SK-MEL-5 (cell line): ENCODE results near the gene PHACTR3. TPM values are rescaled to one million over a fixed set of nuclear protein-coding genes. Genes with fewer than 3 reads are reported as not detected.

Experiments used
- DNase-seq: peaks from one replicate; pipeline ENCODE4 v3.0.0-alpha.2; 2016; ENCODE audit warnings: low read depth, low spot score
- in situ Hi-C: cut with HindIII; loops from 2 replicates; pipeline ENCODE4 v1.10.0; 2016; ENCODE audit warnings: low sequenced_read_pairs, high pct_unique_total_duplicates, low pct_unique_long_range_greater_than_20kb
- total RNA-seq: library from RNA; depleted of rRNA; stranded (reverse); fragments of >200 nt; shearing (Covaris generic); gene quantifications from 2 replicates; pipeline ENCODE4 v1.2.3, GENCODE V29; 2014

PHACTR3 gene
- total RNA-seq, 1 experiment from 2014 or later: not detected

DNA sequence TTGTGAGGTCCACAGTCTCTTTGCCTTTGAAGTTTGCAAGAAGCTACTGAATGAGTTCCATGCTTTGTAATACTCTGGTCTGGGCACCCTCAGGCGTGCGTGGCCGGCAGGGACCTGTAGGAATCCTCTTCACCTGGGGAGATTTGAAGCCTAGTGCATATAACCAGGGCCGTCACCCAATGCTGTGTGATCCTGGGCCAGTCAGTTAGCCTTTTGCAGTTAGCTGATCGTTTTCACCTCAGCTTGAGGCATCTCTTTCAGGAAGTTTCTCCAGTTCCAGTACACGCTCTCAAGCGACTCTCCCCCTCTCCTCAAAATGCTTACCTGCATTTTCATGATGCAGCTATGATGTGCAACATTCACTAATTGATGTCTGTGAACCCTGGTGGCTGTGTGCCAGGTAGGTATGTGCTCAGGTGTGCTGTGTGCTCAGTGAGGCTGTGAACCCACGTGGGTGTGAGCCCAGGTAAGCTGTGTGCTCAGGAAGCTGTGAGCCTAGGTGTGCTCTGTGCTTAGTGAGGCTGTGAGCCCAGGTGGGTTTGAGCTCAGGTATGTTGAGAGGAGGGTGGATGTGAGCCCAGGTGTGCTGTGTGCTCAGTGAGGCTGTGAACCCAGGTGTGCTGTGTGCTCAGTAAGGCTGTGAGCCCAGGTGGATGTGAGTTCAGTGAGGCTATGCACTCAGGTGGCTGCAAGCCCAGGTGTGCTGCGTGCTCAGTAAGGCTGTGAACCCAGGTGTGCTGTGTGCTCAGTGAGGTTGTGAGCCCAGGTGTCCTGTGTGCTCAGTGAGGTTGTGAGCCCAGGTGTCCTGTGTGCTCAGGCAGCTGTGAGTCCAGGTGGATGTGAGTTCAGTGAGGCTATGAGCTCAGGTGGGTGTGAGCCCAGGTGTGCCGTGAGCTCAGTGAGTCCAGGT, 120.4 kb downstream of the PHACTR3 start:
- in situ Hi-C loops: no loop called here
- DNase-seq: no peak

DNA sequence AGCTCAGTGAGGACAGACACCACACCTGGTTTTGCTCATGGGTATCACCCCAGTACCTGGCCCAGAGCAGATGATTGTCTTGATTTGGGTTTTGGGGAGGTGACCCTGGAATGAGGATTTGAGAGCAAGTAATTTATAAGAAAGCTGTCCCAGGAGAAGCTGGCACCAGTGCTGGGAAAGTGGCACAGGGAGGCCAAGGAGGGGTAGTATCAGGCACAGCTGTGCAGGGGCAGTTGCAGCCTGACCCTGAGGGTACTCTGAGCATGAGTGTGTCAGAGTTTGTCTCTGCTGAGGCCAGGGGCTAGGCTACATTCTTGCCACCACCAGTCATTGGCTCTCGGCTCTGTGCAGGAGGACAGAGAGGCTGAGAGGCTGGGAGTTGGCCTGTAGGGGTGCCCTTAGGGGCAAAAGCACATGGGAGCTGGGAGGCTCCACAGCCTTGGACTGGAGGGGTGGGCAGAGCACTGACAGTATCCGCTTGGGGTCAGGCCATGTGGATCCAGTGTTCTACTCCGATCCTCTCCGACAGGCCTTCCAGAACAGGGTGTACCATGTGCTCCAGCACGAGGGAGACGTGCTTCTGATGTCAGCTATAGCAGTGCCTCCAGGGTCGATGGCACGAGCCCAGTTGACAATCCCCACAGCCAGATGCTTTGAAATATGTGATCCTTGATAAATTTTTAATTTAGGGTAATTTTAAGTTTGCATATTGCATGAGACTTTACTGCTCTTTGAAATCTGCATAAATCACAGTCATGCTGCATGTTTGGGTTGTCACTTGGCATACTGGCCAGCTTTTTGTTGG, 121.3 kb downstream of the PHACTR3 start:
- no peak for DNase-seq
- in situ Hi-C loops: no loop called here

DNA sequence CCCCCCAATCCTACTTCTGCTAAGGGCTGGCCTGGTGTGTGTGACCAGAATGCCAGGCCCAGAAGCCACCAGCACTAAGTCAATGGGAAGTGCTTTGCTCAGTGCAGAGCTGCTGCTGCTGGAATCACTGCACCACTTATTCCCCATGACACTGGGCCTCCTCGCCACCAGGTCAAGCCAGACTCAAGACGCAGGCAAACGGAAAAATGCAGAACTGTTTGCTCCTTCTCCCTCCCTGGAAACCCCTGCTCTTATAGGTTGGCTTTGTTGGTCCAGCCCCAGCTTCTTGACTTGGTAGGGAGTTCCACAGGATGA, 121.9 kb downstream of the PHACTR3 start:
- in situ Hi-C loops: no loop called here
- DNase-seq: no peak

DNA sequence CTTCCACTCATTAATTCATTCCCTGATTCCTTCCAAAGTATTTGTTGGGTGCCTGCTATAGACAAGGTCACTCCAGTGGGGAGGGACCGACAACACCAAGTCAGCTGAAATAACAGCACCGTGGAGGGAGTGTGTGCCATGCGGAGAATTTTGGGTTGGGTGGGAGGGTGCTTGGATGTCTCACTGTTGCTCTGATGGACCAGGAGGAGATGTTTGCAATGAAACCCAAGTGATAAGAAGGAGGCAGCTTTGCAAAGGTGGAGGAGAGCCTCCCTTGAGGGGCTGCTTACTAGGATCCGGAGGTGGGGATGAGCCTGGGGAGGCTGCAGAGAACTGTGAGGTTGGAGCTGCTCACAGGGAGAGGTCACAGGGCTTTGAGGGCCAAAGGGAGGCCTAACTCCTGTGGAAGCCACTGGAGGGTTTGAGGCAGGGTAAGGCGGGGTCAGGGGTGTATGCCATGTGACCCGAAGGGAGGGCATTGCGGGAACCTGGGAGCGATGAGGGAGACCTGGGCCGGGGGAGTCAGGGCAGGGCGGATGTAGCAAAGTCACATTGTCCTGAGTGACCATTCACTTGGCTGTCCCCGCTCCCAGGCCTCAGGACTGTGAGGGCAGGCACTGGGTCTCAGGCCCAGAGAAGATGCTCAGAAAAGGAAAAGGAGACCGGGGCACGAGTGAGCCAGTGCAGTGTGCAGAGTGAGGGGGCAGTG, 124.5 kb downstream of the PHACTR3 start:
- DNase-seq: no peak
- in situ Hi-C loops: no loop called here

DNA sequence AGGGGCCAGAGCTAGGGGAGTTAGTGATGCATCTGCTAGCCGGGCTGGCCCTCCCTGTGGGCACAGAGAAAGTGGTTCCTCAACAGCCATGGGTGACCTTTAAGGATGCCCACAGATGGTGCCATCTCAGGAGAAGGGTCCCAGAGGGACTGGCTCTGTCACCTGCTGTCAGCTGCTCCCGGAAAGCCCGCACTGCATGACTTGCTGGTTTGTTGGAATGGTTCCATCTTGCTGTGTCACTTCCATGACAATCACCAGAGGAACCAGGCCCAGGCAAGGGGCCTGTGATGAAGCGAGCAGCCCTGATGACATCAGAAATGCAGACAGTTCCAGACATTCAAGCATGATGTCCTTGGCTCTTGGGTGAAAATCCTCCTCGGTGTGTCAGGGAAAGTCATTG, 125.2 kb downstream of the PHACTR3 start:
- in situ Hi-C loops: no loop called here
- no peak for DNase-seq

DNA sequence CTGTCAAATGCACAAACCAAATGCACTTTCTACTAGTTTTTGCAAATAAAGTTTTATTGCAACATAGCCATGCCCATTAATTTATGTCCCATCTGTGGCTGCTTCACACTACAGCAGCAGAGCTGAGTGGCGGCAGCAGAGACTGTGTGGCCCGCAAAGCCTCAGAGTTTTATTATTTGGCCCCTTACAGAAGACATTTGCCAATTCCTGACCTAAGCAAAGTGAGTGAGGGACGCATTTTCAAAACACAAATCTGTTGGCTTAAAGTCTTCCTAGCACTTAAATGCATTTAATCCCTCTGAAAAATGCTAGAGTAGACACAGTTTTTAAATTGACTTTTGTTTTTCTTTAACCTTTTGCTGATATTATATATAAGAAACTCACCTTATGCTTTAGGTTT, 126.4 kb downstream of the PHACTR3 start:
- in situ Hi-C loops: no loop called here
- no peak for DNase-seq

DNA sequence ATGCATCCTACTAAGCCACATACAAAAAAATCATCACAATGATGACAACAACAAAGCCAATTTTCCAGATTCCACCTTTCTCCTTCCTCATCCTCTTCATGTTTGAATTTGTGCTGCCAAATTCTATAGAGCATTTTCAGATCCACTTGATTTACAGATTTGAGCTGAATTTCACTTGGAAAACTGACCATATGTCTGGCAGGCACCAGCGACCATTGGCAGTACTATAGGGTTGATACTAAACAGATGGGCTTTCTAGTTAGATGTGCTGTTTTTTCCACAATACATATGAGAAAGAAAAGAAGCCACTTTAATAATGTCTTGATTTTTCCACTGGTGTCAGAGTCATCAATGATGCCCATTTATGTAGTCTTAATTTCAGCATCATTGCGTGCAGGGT, 127.0 kb downstream of the PHACTR3 start:
- DNase-seq: no peak

DNA sequence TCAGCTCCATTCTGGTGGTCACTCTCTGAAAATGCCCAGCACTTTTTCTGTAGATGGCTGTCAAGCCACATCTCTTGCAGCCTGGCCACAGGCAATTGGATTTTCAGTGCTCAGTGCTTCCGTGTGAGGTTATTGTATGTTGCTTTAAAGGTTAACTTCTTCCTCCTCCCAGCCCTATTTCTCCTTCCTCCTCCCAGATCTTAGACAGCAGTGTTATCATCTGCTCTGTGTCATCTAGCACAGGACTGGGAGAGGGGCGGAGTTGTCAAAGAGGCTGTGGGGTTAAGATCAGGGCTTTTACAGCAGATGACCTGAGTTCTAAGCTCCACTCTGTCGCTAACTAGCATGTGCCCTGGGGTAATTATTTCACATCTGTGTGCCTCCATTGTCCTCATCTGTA, 129.0 kb downstream of the PHACTR3 start:
- in situ Hi-C loops: no loop called here
- DNase-seq: no peak

More for the DNA sequence above, 127.0 kb downstream of the PHACTR3 start:
- in situ Hi-C loops: no loop called here

DNA sequence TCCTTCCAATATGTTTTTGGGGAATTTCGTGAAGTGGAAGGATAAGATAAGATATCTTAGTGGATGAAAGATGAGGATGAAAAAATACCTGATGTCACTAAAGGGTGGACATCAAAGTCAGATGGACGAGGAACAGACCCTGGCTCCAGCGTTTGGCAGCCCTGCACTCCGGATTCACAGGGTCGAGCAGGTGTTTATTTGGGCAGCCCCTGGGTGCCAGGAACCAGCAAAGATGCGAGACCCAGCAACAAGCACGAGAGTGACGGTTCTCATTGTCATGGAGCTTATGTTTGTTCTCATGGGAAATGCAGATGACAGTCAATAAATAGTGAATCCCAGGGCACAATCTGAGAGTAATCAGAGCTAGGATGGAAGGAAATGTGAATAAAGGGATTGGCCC, 131.1 kb downstream of the PHACTR3 start:
- DNase-seq: no peak
- in situ Hi-C loops: no loop called here

DNA sequence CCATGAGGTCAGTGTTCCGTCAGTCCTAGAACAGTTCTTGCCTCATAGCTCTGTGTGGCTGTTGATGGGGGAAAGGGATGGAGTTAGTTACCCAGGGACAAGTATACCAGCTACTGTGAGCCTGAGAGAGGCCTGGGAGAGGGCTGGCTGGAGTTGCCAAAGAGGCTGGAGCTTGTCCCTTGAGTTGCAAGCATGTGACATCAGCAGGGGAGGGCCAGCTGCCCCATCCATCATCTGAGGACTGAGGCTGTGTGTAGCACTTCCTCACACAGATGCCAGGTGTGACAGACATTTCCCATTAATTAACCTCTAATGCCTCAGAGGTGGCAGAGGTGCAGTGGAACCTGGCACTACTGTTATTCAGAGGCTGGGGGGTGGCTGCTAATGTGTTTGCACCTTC, 131.6 kb downstream of the PHACTR3 start:
- DNase-seq: no peak
- in situ Hi-C loops: no loop called here

DNA sequence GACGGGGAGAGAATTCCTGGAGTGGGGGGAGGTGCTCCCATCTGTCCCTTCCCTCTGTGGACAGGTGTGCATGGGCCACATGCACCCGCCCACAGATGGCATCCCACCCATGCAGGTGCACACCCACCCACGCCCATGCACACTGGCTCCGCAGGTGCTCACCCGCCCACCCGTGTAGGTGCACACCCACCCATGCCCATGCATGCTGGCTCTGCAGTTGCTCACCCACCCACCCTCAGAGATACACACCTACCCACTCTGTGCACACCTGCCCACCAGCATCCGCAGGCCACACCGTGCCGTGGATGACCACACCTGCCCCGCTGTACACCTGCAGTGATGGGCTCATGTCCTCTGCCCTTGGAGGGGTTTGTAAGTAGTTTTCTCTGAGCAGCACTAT, 132.0 kb downstream of the PHACTR3 start:
- DNase-seq: no peak

DNA sequence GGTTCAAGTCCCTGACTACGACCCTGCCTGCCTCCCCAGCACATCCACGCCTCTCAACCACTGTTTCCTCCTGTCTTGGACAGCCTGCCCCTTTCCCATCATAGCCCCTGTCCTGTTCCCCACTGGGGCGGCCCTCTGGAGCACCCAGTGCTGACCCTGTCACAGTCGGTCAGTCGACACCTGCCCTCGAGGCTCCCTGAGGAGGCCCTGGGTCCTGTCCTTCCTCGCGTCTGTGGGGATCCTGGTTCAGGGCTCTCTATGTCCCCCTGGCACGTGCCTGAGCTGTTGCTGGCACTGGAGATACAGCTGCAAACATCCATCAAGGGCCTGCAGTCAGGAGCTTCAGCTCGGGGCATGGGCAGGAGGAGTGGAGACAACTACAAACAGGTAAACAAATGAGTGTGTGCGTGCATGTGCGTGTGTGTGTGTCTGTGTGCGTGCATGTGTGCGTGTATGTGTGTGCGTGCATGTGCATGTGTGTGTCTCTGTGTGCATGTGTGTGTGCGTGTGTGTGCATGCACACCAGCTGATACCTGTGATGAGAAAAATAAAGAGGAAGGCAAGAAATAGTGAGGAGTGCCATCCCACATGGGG, 132.8 kb downstream of the PHACTR3 start:
- in situ Hi-C loops: no loop called here
- no peak for DNase-seq

More for the DNA sequence above, 132.0 kb downstream of the PHACTR3 start:
- in situ Hi-C loops: no loop called here

DNA sequence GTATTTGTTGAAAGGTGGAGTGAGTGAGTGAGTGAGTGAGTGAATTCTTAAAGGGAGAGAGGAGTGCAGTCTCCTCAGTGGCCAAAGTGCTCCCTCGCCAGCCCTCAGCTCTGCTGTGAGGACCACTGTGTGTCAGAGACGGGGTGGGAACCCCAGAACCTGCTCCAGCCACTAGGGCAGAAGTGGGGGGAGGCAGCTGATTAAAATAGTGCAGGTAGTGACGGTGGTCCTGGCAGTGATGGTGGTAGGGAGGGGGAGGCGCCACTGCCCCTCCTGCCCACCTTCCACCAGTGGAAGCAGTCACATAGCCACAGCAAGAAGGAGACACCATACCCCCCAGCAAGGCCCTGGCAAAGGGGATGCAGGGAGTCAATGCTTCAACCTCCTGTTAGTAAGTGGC, 133.5 kb downstream of the PHACTR3 start:
- no peak for DNase-seq
- in situ Hi-C loops: no loop called here

DNA sequence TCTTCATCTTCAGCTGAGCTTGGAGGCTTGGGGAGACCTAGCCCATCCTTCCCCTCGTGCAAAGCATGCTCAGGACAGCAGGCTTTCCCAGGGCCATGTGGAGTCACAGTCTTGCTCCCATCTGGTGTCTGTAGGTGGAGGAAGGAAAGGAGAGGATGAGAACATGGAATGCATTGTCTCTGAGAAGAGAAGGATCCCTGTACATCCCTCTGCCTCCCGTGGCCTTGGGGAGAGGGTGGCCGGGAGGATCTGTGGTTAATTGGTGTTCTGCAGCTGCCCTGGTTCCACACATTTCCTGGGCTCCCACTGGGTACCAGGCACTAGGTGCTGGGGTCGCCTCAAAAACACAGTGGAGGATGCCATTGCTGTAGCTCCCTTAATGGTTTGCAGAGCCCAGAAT, 134.5 kb downstream of the PHACTR3 start:
- no peak for DNase-seq
- in situ Hi-C loops: no loop called here

DNA sequence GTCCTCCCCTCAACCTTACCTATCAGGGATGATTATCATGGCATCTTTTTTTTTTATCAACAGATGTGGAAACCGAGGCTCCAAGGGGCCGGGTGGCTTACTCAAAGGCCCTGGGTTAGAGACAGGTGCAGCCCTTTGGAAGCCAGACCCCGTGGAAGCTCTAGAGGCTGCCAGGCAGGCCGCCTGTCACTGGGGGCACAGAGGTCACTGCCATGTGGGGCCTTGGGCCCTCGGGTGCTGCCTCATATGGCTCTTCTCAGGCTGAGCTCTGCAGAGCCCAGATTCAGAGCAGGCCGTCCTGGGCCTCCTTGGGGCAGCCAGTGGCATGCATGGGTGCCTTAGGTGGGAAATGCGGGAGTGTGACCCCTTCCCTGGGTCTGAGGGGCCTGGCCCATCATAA, 136.3 kb downstream of the PHACTR3 start:
- in situ Hi-C loops: no loop called here
- no peak for DNase-seq

DNA sequence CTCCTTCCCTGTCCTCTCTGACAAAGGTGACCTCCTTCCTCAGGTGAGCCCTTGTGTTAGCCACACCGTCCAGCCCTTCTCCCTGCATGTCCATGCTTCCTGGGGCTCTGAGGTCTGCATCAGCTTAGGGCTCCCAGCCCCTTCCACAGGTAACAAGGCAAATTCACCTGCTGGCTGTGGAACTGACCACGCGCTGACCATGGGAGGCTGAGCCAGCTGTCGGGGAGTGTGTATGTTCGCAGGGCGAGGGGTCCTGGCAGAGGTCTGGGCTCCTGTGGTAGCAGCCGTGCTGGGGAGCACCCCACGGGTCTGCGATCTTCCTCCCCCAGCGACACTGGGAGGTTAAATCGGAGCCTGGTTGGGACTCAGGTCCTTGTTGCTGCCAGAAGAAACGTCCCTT, 136.7 kb downstream of the PHACTR3 start:
- in situ Hi-C loops: no loop called here
- no peak for DNase-seq

DNA sequence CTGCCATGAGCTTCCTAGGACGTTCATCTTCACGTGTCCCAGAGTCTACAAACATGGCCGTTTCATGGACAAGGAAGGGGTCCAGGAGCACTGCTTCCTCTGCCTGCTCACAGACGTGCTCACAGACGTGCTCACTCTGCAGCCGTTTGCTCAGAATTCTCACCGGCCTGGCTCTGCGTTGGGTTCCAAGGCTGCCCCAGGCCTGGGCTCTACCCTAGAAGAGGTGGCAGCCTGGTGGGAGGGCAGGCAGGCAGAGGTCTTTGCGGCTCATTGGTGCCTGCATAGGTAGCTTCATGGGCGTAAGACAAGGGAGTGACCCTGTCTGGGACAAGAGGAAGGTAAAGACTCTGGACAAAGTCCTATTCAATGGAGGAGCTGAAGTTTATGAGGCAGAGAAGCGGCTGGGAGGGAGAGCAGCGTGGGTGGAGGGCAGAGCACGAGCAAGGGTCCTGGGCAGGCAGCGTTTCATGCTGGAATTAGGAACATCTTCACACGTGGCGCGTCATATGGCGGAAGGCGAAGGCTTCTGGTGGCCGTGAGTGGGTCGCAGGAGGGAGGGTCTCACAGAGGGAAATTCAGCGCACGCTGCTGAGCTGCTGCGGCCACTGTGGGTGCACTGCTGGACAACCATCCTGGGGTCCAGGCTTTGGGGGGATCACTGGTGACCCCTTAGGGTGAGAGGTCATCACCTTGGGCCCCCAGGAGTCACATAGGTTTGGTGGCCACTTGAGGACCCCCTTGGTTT, 138.2 kb downstream of the PHACTR3 start:
- DNase-seq: no peak
- in situ Hi-C loops: no loop called here
